ENCODE results near the gene GNMT. TPM values are rescaled to one million over a fixed set of nuclear protein-coding genes. Genes with fewer than 3 reads are reported as not detected.

Gene GNMT
- total RNA-seq, 3 donors from 2014 or later: 0.75 to 0.76 TPM; not detected in 1

- intact Hi-C loops (cut with DNase I, micrococcal nuclease): no loop called here
- TF ChIP-seq CTCF (IDR thresholded peaks at IDR 0.05): no peak
Measured at GRCh38 chr6:43001843-43002242, 41.3 kb downstream of the GNMT start.

GRCh38 chr6:43005844-43006243 is 45.3 kb downstream of the GNMT start:
- Histone ChIP-seq H3K4me1 (ENCODE audit: low read depth) (no peaks in the 10 kb centered on the region), H3K9me3 (no peaks in the 10 kb centered on the region), H3K4me3 (no peak overlapping the region), H3K36me3 (ENCODE audit: low read depth) (peaks cover 11% of the 10 kb centered on the region)
- intact Hi-C loops (cut with DNase I, micrococcal nuclease): no loop called here
- DNase-seq: no peak
- ATAC-seq: no peak
- TF ChIP-seq CTCF (IDR thresholded peaks at IDR 0.05): no peak

More at GRCh38 chr6:43001843-43002242, 41.3 kb downstream of the GNMT start:
- ATAC-seq (no peak), DNase-seq (no peak)
- no peak overlapping the region for H3K4me3 ChIP-seq
- H3K9me3 ChIP-seq: no peaks in the 10 kb centered on the region
- H3K4me1 ChIP-seq (ENCODE audit: low read depth): no peaks in the 10 kb centered on the region
- H3K36me3 ChIP-seq (ENCODE audit: low read depth): no peaks in the 10 kb centered on the region

- no peak for TF ChIP-seq CTCF (IDR thresholded peaks at IDR 0.05)
- DNase-seq (no peak), ATAC-seq (no peak)
- Histone ChIP-seq H3K4me3 (no peak overlapping the region), H3K9me3 (no peaks in the 10 kb centered on the region), H3K4me1 (ENCODE audit: low read depth) (no peaks in the 10 kb centered on the region), H3K36me3 (ENCODE audit: low read depth) (peaks cover 11% of the 10 kb centered on the region)
- intact Hi-C loops (cut with DNase I, micrococcal nuclease): no loop called here
Measured at GRCh38 chr6:43006251-43006650, 45.7 kb downstream of the GNMT start.

- DNase-seq: no peak
- peaks cover 11% of the 10 kb centered on the region for H3K36me3 ChIP-seq (ENCODE audit: low read depth)
- H3K4me3 ChIP-seq: no peak overlapping the region
- no peaks in the 10 kb centered on the region for H3K4me1 ChIP-seq (ENCODE audit: low read depth)
- no peak for TF ChIP-seq CTCF (IDR thresholded peaks at IDR 0.05)
- no peaks in the 10 kb centered on the region for H3K9me3 ChIP-seq
- ATAC-seq: no peak
- intact Hi-C loops (cut with DNase I, micrococcal nuclease): no loop called here
Measured at GRCh38 chr6:43007126-43007525, 46.6 kb downstream of the GNMT start.

- H3K36me3 ChIP-seq (ENCODE audit: low read depth): peaks cover 15% of the 10 kb centered on the region
- DNase-seq: peak in 1 of 3 donors; percentile 62
Measured at GRCh38 chr6:43009124-43009523, 48.6 kb downstream of the GNMT start.

More at GRCh38 chr6:43009124-43009523, 48.6 kb downstream of the GNMT start:
- H3K9me3 ChIP-seq: no peaks in the 10 kb centered on the region
- H3K4me1 ChIP-seq (ENCODE audit: low read depth): peaks cover 10% of the 10 kb centered on the region
- H3K4me3 ChIP-seq: no peak overlapping the region
- no peak for ATAC-seq
- TF ChIP-seq CTCF (IDR thresholded peaks at IDR 0.05): no peak
- intact Hi-C loops (cut with DNase I, micrococcal nuclease): no loop called here

All from mucosa of descending colon (tissue), 3 donors.